Neural cell (in vitro differentiated cells): ENCODE measurements around the gene SPATS2L.

Source experiments
- EP300 ChIP-seq: fragments of 450-650 bp; conservative IDR thresholded peaks from 2 replicates; pipeline ENCODE4 v1.6.1; 2014; ENCODE audit warnings: antibody characterized with exemption, mild to moderate bottlenecking, moderate library complexity; ENCODE audit not compliant: poor library complexity, severe bottlenecking
- EZH2 ChIP-seq: fragments of 200-600, 300-800 bp; shearing (Covaris generic), sonication (generic); IDR thresholded peaks from 2 replicates; pipeline ENCODE4 v1.6.1; 2014; ENCODE audit warnings: antibody characterized with exemption, low read length, borderline replicate concordance, mild to moderate bottlenecking; ENCODE audit not compliant: insufficient read depth, poor library complexity, severe bottlenecking
- POLR2AphosphoS5 ChIP-seq: IDR thresholded peaks from 2 replicates; pipeline ENCODE4 v1.6.1; 2012
- SMC3 ChIP-seq: fragments of 450-650 bp; conservative IDR thresholded peaks from 2 replicates; pipeline ENCODE4 v1.6.1; 2014; ENCODE audit warnings: antibody characterized with exemption, mild to moderate bottlenecking, moderate library complexity; ENCODE audit not compliant: poor library complexity
- TAF1 ChIP-seq: IDR thresholded peaks from 2 replicates; pipeline ENCODE4 v1.6.1; 2012; ENCODE audit warnings: low read depth
- TF ChIP-seq, protein P1 (sequence below): fragments of 450-650 bp; IDR thresholded peaks from 2 replicates; pipeline ENCODE4 v1.5.1; 2014; ENCODE audit warnings: antibody characterized with exemption, mild to moderate bottlenecking, moderate library complexity; ENCODE audit not compliant: poor library complexity, severe bottlenecking

DNA sequence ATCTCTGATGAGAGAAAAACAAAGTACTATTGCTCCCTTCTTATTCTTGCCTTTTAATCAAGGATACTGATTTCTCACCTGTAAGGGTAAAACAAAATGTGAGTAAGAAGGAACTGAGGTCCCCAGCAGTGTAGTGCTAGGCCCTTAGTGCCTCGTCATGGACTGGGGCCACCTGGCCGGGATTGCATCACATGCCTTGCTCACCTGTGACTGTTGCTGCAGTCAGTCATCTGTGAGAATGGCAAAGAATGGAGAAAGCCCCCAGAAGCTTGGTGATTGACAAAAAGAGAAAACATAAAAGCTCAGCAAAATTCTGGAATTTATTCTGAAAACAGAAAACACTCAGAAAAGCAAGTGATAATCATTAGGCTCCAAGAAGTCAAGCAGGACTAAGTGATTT lies 63.4 kb downstream of the SPATS2L start:
- TF ChIP-seq, protein P1, sequence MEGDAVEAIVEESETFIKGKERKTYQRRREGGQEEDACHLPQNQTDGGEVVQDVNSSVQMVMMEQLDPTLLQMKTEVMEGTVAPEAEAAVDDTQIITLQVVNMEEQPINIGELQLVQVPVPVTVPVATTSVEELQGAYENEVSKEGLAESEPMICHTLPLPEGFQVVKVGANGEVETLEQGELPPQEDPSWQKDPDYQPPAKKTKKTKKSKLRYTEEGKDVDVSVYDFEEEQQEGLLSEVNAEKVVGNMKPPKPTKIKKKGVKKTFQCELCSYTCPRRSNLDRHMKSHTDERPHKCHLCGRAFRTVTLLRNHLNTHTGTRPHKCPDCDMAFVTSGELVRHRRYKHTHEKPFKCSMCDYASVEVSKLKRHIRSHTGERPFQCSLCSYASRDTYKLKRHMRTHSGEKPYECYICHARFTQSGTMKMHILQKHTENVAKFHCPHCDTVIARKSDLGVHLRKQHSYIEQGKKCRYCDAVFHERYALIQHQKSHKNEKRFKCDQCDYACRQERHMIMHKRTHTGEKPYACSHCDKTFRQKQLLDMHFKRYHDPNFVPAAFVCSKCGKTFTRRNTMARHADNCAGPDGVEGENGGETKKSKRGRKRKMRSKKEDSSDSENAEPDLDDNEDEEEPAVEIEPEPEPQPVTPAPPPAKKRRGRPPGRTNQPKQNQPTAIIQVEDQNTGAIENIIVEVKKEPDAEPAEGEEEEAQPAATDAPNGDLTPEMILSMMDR = no peak
- TF ChIP-seq EP300 (no peak), EZH2 (no peak), TAF1 (no peak), POLR2AphosphoS5 (no peak), SMC3 (no peak)
